Dermis blood vessel endothelial cell (primary cell): ENCODE data around the gene LGI4. TPM values are rescaled to one million over a fixed set of nuclear protein-coding genes. Genes with fewer than 3 reads are reported as not detected.

Experiments
- DNase-seq: peaks from one replicate; pipeline ENCODE4 v3.0.0; 2010
- total RNA-seq: library from RNA; depleted of rRNA; stranded (reverse); fragments of >200 nt; gene quantifications from 2 replicates; pipeline ENCODE4 v1.2.3, GENCODE V29; 2014

Gene LGI4
- total RNA-seq, 1 donor from 2014 or later, result 0.34 TPM

DNA sequence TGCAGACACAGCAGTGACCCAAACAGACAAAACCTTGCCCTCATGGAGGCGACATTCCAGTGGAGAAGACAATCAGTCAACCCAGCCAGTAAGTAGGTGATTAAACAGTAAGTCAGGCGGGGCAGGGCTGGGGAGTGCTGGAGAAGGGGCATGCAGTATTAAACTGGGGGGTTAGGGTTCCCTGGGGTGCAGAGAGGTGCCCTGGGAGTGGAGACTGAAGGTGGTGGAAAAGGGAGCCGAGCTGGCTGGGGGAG is 50.4 kb downstream of the LGI4 start:
- no peak for DNase-seq

DNA sequence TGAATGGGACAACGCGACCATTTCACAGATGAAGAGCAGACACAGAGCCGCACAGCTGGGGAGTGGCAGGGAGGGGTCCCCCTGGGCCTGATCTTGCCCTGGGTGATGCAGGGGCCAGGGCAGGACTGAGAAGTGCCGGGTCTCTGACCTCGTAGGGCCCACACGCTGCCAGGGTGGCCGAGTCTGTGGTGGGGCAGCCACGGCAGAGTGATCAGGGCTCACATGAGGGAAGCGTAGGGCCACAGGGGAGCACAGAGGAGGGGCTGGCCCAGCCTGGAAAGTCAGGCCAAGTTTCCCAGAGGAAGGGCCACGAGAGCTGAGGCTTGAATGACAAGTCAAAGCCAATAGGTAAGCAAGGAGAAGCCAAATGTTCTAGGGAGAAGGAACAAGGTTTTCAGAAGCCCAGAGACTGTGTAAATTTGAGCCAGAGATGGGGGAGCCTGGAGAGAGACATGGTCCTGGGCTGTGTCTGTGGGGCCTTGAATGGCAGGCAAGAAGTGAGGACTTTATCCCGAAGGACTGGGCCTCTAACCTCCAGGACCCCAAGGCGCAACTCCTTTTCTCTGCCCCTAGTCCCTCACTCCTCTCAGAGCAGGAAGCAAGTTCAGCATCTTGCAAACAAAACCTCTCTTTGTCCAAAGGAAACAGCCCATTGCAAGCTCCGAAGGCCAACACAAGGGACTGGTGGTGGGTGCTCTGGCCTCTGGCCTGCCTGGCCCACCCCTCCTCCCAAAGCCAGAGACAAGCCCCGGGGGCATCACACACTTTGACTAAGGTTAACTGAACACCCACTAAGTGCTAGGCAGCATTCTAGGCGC is 51.0 kb downstream of the LGI4 start:
- no peak for DNase-seq

DNA sequence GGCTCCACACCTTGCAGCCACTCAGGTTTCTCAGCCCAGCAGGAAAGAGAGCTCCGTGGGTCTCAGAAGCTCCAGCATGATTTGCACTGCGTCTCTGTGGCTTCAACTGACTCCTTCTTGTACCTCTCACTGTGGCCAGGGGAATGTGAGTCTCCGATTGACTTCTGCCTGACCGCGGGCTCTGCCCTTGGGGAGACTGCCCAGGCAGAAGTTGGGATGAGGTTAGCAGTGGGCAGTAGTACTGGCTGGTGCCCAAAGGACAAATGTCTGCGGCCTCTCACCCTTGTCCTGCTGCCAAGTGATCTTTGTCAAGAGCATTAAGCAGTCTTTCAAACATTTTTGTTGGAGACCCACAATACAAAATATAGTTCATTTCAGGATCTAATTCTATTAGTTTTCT is 53.7 kb downstream of the LGI4 start:
- no peak for DNase-seq

DNA sequence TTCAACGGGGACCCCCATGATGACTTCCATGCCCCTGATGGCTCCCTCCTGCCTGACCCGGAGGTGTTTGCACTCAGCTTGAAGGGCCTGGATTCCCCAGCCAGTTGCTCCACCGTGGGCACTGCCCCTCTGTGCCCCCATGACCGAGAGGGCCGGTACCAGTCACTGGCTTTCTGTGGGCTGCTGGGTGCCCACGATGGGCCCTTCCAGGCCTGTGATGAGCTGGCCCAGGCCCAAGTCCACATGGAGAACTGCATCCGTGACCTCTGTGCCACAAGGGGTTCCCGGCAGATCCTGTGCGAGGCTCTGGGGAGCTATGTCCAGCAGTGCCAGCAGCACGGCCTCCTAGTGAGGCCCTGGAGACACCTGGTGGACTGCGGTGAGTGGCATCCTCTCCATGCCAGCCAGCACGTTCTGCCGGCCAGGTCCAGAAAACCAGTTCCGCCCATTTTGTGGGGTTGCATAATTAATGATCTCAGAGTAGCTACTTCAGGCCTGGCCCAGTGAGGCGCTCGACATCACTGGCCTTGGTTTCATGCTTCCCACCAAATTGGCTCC is 54.2 kb downstream of the LGI4 start:
- no peak for DNase-seq

DNA sequence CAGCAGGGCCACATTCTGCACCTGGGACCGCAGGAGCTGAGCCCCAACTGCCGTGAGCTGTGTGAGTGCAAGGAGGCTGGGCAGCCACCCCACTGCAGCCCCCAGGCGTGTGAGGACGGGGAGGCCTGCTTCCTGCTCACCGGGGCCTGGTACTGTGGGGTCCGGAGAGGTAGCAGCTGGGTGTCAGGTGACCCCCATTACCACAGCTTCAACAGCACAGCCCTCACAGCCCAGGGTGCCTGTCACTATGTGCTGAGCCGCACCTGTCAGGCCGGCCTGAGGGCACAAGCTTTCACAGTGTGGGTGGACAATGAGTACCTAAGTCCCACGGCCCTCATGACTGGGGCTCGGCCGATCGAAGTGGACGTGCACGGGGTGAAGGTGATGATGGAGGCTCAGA is 55.0 kb downstream of the LGI4 start:
- no peak for DNase-seq

DNA sequence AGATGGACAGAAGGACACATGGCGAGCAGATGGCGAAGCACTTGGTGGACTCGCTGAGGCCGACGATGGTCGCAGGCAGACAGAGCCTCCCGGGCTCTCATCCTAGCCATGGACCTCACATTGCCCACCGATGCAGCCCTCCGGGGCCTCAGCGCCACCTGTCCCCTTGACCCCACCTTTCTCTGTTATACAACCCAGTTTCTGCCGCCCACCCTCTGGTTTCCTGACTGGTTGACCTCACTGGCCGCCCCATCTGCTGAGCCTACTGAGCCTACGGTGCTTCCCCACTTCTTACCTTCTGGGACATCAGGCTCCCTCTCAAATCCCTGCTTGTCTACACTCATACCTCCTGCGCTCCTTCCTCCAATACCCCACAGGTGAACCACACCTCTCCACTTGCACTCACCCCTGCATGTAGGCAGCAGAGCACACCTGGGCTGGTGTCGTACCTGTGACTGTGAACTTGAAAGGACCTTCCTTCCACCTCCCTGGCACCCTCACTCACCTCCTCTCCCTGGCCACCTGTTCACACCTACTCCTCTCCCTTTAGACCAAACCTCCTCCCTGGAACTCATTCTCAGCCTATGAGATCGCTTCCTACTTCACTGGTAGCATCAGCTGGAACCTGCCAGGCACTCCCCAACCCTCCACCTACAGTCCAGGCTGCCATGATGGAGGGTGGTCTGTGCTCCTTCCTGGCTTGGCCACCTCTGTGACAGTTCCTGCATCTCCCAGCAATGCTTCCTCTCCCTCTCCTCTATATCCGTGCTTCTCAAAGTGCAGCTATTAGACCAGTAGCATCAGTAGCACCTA is 57.2 kb downstream of the LGI4 start:
- no peak for DNase-seq

DNA sequence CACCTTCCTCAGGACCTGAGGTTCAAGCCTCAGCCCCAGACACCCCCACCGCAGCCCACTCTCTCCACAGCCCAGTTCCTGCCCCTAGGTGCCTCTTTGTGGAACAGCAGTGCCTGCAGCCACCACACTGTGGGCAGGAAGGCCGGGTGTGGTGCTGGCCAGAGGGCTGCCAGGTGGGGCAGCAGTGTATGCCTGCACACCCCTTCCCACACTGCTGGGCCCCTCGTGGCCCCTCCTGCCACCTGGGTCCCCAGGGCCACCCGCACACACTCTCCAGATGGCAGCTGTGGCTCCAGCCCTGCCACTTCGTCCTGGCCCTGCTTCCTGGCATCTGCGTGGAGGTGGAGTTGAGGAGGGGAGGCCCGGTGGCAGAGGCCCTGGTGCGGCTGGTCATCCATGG is 58.2 kb downstream of the LGI4 start:
- DNase-seq, result no peak

DNA sequence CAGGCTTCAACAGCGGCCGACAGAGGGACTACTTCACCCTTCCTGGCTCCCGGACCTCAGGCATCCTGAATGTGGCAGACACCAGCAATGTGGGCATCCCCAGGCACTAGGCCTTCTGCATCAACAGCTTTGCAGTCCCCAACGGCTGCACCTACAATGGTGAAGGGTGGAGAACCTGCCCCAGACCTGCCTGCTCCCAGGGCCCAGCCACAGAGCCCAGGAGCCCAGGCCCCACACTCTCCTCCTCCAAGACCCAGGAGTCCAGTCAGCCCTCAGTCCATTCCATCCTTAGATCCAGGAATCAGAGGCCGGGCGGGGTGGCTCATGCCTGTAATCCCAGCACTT is 58.9 kb downstream of the LGI4 start:
- DNase-seq, result no peak

DNA sequence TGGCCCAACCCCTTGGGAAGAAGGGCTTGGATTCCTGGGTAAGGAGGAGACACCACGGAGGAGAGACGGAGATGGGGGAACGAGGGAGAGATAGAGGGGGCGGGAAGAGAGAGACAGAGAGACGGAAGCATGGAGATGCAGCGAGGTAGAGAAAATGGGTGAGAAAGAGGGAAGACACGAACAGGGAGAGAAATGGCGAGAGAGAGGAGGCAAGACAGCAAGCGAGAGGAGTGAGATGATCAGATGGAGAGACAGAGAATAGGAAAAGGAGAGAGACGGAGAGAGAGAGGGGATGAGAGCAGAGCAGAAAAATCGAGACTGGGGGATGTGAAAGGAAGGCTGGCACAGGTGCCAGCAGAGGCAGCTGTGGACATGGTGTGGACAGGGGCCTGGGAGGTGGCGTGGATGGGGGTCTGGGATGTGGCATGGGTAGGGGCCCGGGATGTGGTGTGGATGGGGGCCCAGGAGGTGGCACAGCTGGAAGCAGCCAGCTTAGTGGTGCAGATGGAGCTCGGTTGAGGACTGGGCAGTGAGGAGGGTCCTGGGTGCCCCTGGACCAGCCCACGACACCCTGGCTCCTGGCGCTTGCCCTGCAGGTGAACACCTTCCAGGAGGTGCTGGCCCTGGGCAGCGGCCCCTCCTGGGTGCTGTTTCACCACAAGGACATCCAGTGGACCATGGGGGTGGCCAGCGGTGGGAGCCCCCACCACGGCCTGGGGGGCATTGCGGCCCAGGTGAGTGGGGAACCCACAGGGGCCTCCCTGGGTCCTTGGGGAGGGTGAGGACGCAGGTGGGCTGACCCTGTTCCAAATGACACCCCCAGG is 59.4 kb downstream of the LGI4 start:
- no peak for DNase-seq

Other genes starting within 250 kb of the LGI4 start
- 5.2 and 7.3 TPM in 2 replicates for gene ZNF30, start 208.2 kb downstream of the LGI4 start, total RNA-seq
- 55.2 and 57.2 TPM in 2 replicates for gene ZNF792, start 170.8 kb downstream of the LGI4 start, total RNA-seq
- 48.5 and 56.0 TPM in 2 replicates for gene GRAMD1A, start 134.7 kb downstream of the LGI4 start, total RNA-seq
- gene SCN1B, start 104.6 kb downstream of the LGI4 start, total RNA-seq, result 6.5 and 15.9 TPM in 2 replicates
- gene HPN, start 93.3 kb downstream of the LGI4 start, total RNA-seq, result 0.09 and 0.17 TPM in 2 replicates
- 0.68 TPM in 1 of 2 replicates, not detected in the other for gene FXYD3, start 19.2 kb downstream of the LGI4 start, total RNA-seq
- gene FXYD1, start 3.8 kb upstream of the LGI4 start, total RNA-seq, result not detected in 2 replicates
- not detected in 2 replicates for gene FXYD7, start 8.2 kb upstream of the LGI4 start, total RNA-seq
- 17.2 and 19.3 TPM in 2 replicates for gene FXYD5, start 19.7 kb upstream of the LGI4 start, total RNA-seq
- not detected in 2 replicates for gene FAM187B, start 93.7 kb upstream of the LGI4 start, total RNA-seq
- 0.56 and 2.0 TPM in 2 replicates for gene LSR, start 113.9 kb upstream of the LGI4 start, total RNA-seq
- gene USF2, start 133.9 kb upstream of the LGI4 start, total RNA-seq, result 47.5 and 58.2 TPM in 2 replicates
- under 0.01 TPM in 1 of 2 replicates, not detected in the other for gene HAMP, start 147.5 kb upstream of the LGI4 start, total RNA-seq
- gene MAG, start 157.1 kb upstream of the LGI4 start, total RNA-seq, result not detected in 2 replicates
- gene CD22, start 194.1 kb upstream of the LGI4 start, total RNA-seq, result 0.34 and 0.37 TPM in 2 replicates
- gene FFAR1, start 212.8 kb upstream of the LGI4 start, total RNA-seq, result not detected in 2 replicates
- gene FFAR3, start 223.4 kb upstream of the LGI4 start, total RNA-seq, result under 0.01 TPM in 1 of 2 replicates, not detected in the other
- gene GPR42, start 236.0 kb upstream of the LGI4 start, total RNA-seq, result not detected in 2 replicates